ENCODE data around the gene KCND1.

Gene KCND1

DNA sequence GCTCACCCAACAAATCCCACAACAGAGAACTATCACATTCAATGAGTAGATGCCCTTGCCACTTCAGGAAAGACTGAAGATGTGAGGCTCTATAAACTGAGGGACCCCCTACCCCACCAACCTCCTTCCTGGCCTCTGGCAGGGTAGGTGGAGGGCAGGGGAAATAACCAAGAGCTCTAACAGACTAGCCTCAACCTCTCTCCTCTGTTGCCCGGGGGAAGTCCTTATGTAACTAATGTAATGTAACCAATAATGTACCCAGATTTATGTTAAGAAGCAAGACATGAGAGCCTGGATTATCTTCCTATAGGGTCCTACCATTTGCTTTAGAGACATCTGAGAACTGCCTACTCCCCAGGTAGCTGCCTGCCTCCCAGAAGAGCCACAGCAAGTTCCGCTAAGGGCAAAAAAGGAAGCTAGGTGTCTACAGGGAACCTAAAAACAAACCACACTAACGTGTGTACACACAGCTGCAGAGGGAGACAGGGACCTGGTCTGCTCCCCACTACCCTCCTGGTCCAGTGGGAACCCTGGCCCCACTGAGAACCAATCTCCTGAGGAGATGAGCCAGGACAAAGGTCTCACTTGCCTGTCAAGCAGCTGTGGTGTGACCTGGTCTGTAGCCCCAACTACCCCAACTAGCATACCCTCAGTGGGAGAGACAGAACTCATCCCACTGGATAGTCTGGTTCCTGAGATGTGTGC, 32.0 kb downstream of the KCND1 start:
- DNase-seq (ENCODE audit: insufficient read length, low spot score): no peak

GRCh38 chrX:48938721-48939425, 32.8 kb downstream of the KCND1 start:
- FAIRE-seq (no peak), DNase-seq (ENCODE audit: insufficient read length, low spot score) (no peak)

More for the DNA sequence above, 32.0 kb downstream of the KCND1 start:
- FAIRE-seq: no peak

- FAIRE-seq: no peak
- DNase-seq (ENCODE audit: insufficient read length, low spot score): no peak
These were observed 34.4 kb downstream of the KCND1 start for GRCh38 chrX:48937054-48937907.

- DNase-seq (ENCODE audit: insufficient read length, low spot score): no peak
- FAIRE-seq: no peak
These were observed 35.1 kb downstream of the KCND1 start for GRCh38 chrX:48936429-48937053.

DNA sequence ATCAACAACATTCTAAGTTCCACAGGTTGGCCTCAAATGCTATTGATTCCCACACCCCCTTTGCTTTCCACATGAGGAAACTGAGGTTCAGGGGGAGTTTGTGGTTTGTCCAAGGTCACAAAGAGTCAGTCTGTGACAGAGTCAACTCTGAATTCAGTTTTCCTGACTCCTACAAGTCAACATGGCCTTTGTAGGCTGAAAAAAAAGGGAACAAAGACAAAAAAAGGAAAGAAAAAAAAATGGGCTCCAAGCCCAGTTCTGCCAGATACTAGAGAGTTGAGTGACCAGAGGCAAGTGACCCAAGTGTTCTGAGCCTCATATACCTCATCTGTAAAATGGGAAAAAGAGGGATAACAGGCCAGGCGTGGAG, 36.4 kb downstream of the KCND1 start:
- no peak for DNase-seq (ENCODE audit: insufficient read length, low spot score)
- FAIRE-seq: no peak

DNA sequence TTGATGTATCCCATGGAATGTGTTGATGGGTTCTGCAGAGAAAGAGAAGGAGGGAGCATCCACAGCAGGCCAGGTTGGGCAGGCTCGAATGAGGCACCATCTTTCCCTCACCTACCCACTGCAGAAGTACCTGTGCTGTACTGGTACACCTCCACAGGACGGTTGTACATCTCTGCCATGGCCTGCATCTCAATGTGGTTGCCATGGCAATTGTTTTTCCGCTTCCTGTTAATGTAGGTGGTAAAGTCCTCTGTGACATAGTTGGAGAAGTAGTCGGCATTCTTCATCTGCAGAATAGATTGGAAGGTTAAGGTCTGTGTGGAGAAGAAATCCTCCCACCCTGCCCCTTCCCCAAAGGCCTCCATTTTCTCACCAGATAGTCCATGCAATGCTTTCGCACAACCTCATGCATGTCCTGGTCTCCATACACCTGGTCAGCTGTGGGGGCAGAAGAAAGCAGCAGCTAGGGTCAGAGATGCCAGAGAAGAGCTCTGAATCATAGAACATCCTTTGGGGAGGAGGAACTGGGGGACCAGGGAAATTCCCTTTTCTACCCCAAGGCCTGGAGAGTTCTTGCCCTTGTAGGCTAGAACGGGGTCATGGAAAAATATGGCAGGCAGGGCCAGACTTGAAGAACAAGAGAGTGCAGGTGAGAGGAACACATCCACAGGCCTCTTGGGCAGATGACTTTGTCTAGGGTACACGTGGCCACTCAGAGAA, 36.9 kb downstream of the KCND1 start:
- DNase-seq (ENCODE audit: insufficient read length, low spot score) (no peak), FAIRE-seq (no peak)

GRCh38 chrX:48933757-48934156, 37.9 kb downstream of the KCND1 start:
- DNase-seq (ENCODE audit: insufficient read length, low spot score): no peak
- FAIRE-seq: no peak

- no peak for DNase-seq (ENCODE audit: insufficient read length, low spot score)
- no peak for FAIRE-seq
These were observed 43.8 kb downstream of the KCND1 start for GRCh38 chrX:48927736-48928382.

DNA sequence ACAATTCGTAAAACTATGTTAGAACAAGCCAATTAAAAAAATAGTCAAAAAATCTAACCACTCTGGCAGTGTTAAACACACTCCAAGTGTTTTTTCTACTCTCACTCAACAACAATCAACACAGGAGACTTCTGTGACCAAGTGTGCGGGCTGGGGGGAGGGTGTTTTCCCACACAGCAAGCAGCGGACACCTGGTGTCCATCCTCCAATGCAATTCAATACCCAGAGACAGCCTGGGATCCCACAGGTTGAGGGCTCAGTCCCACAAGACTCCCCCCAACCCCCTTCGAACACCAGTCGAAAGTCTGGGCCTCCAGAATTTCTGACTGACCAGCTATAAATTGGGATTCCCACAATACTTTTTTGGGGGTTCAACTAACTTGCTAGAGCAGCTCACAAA, 44.5 kb downstream of the KCND1 start:
- FAIRE-seq (no peak), DNase-seq (ENCODE audit: insufficient read length, low spot score) (no peak)

- FAIRE-seq (no peak), DNase-seq (ENCODE audit: insufficient read length, low spot score) (no peak)
These were observed 47.4 kb downstream of the KCND1 start for GRCh38 chrX:48924270-48924669.

GRCh38 chrX:48923771-48924170, 47.9 kb downstream of the KCND1 start:
- DNase-seq (ENCODE audit: insufficient read length, low spot score) (no peak), FAIRE-seq (no peak)

DNA sequence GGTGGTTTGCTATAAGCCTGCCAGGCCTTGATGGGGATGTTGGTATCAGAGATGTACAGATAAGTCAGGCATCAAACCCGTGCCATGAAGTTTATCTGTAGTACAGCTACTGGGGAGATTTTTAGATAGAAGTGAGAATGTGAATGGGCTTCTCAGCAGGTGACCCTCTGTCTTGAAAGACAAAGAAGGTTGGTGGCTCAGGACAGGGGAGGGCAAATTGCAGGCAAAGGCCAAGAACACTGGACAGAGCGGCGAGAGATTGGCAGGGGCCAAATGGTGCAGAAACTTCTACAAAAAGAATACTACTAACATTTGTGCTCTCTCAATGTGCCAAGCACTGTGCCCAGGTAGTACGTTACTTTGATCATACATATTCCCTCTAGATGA, 50.9 kb downstream of the KCND1 start:
- no peak for DNase-seq (ENCODE audit: insufficient read length, low spot score)
- no peak for FAIRE-seq

DNA sequence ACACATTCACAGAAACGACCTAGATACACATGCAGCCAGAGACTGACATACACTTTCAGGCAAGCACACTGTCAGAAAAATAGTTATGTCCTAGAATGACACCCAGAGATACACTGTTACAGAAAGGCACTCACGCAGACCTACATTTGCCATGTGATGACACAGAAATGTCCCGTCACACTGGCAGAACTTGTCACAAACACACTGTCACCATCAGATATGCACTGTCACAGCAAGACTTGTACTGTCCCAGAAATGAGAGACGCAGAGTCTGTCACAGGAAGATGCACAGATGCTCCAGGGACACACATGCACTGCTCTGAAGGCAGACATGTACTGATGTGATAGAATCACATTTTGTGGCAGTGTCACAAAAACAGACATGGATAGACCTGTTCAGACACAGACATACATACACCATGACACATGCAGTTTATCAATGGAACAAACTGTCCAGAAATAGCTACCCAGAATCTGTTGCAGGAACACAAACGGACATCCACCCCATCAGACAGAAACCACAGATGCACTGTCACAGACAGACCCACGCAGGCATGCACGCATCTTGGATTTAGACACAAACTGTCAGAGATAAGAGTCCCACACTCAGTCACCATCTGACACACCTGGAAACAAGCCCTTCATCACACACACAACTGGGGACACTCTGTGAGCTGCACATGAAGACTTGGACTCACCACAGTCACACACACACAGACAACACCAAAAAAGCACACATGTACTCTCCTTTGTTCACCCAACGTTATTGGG, 51.5 kb downstream of the KCND1 start:
- FAIRE-seq (no peak), DNase-seq (ENCODE audit: insufficient read length, low spot score) (no peak)

GRCh38 chrX:48919360-48919841, 52.2 kb downstream of the KCND1 start:
- FAIRE-seq (no peak), DNase-seq (ENCODE audit: insufficient read length, low spot score) (no peak)

DNA sequence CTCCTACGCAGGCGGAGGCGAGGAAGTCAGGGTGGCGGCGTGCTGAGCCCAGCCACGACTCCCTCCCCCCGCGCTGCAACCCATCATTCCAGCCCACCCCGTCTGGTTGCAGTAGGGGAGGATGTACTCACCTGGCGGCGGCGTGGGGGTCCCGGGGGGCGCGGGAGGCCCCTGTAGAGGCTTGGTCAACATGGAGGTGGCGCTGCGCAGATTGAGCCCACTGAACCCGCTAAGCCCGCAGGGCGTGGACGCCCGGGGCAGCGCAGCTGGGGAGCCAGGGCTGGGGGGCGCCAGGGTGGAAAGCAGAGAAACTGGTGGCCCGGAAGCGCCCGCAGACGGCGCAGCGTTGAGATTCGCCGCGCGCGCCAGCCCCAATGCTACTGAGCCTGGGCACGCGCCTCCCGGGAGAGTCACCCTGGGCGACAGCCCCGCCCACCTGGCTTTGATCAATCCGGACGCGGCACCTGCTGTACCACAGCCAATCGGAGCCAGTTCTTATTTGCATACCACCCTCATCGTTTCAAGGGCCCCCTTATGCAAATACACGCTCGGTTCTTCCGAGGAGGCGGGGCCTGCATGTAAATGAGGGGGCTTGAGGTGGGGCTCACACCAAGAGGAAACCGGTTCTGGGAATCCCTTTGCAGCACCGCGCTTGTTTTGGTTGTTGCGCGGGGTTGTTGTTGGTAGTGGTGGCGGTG, 52.9 kb downstream of the KCND1 start, which contains the start of gene PIM2:
PIM2 (minus strand) TSS at position 382 of the 698 bp plus-strand sequence; CDS start at position 192, 190 bp downstream.
- DNase-seq (ENCODE audit: insufficient read length, low spot score): peak; percentile 80
- no peak for FAIRE-seq

GRCh38 chrX:48918301-48918642, 53.4 kb downstream of the KCND1 start:
- DNase-seq (ENCODE audit: insufficient read length, low spot score): no peak
- no peak for FAIRE-seq

GRCh38 chrX:48917139-48918001, 54.3 kb downstream of the KCND1 start:
- FAIRE-seq (no peak), DNase-seq (ENCODE audit: insufficient read length, low spot score) (peak; percentile 77)
